Sigmoid colon (tissue), 7 donors: ENCODE results near the gene EGFLAM. TPM values are rescaled to one million over a fixed set of nuclear protein-coding genes. Genes with fewer than 3 reads are reported as not detected.

Experiments
- DNase-seq: peaks from one replicate; pipeline ENCODE4 v3.0.0-alpha.2; 2019
- H3K27ac ChIP-seq, 4 donors: fragments of 200-600 bp; sonication (generic); one replicate each; pipeline ENCODE4 v1.5.1; 2016 to 2019; ENCODE audit warnings: mild to moderate bottlenecking in 1 of 4
- H3K27me3 ChIP-seq, 3 donors: fragments of 200-600 bp; sonication (generic); one replicate each; pipeline ENCODE4 v1.5.1; 2019; ENCODE audit warnings: mild to moderate bottlenecking in 1 of 3
- H3K36me3 ChIP-seq, 4 donors: fragments of 200-600 bp; sonication (generic); one replicate each; pipeline ENCODE4 v1.5.1; 2016 to 2019
- H3K4me1 ChIP-seq, 4 donors: fragments of 200-600 bp; sonication (generic); one replicate each; pipeline ENCODE4 v1.5.1; 2017 to 2019
- H3K4me3 ChIP-seq, 4 donors: fragments of 200-600 bp; sonication (generic); one replicate each; pipeline ENCODE4 v1.5.1; 2017 to 2019; ENCODE audit warnings: mild to moderate bottlenecking in 2 of 4, moderate library complexity in 1 of 4
- H3K9me3 ChIP-seq, 4 donors: fragments of 200-600 bp in 3 of 4; sonication (generic) in 3 of 4; one replicate each; pipeline versions ENCODE4 v1.5.1 to v1.6.1; 2013 to 2019
- EP300 ChIP-seq, 4 donors: sonication (generic); formaldehyde crosslinking; IDR thresholded peaks; one replicate each; pipeline ENCODE4 v1.6.1; 2017; ENCODE audit warnings: antibody characterized with exemption in 4 of 4
- POLR2A ChIP-seq, 2 donors: fragments of 450-650 bp; IDR thresholded peaks; one replicate each; pipeline ENCODE4 v1.6.1; 2016; ENCODE audit warnings: antibody characterized with exemption in 2 of 2, mild to moderate bottlenecking in 2 of 2, moderate library complexity in 2 of 2
- POLR2AphosphoS5 ChIP-seq, 4 donors: sonication (generic); formaldehyde crosslinking; IDR thresholded peaks; one replicate each; pipeline ENCODE4 v1.6.1; 2017; ENCODE audit warnings: antibody characterized with exemption in 4 of 4
- WGBS, 2 donors: extraction: QIAGEN DNeasy Blood & Tissue Kit; methylation state at CpG; one replicate each; pipeline ENCODE4 v1.1.7; 2013; 5-methylcytosine and 5-hydroxymethylcytosine counted together
- intact Hi-C: fragments of 100-400 bp; cut with DNase I; formaldehyde crosslinking; loops from one replicate; pipeline ENCODE4 v1.15.1; 2023
- polyA plus RNA-seq, 3 donors: library from polyadenylated mRNA; stranded (reverse); fragments of 200-250 nt; gene quantifications; one replicate each; pipeline ENCODE4 v1.2.3, GENCODE V29; 2013
- total RNA-seq, 4 donors: library from RNA; depleted of rRNA; stranded (reverse); fragments of >200 nt; gene quantifications; one replicate each; pipeline ENCODE4 v1.1.0, GENCODE V29; 2016
- TF ChIP-seq, protein P1 (sequence below), 4 experiments: fragments of 450-650 bp in 3 of 4; fragments of 200-600 bp in 1 of 4; IDR thresholded peaks; one replicate each; pipeline ENCODE4 v1.5.1; 2016 to 2019; ENCODE audit warnings: antibody characterized with exemption in 4 of 4, mild to moderate bottlenecking in 3 of 4, moderate library complexity in 2 of 4
- donor health status: healthy with polysubstance abuse.
- donor health status: Bipolar disorder and iron deficiency.
- donor health status: healthy.

The EGFLAM gene
- total and polyA plus RNA-seq, 7 donors = 0.46 to 5.7 (median 2.5) TPM

GRCh38 chr5:38472541-38472940 lies 214.2 kb downstream of the EGFLAM start:
- DNase-seq = no peak
- intact Hi-C loops = no loop called here
- 92 to 94% methylated on average over 7 of the region's 7 CpGs for WGBS, 2 donors
- H3K36me3 ChIP-seq = no peaks in the 10 kb centered on the region
- no peak overlapping the region for H3K27ac ChIP-seq
- H3K27me3 ChIP-seq = no peaks in the 10 kb centered on the region
- TF ChIP-seq POLR2A (IDR thresholded peaks at IDR 0.05) (no peak), POLR2AphosphoS5 (IDR thresholded peaks at IDR 0.05) (no peak)
- peaks cover 0 to 26% (median 24%) of the 10 kb centered on the region in 4 donors for H3K4me1 ChIP-seq
- no peak overlapping the region for H3K4me3 ChIP-seq
- no peaks in the 10 kb centered on the region for H3K9me3 ChIP-seq

- WGBS, 2 donors = 19 to 42% methylated on average over 8 of the region's 8 CpGs
- intact Hi-C loops = no loop called here
- Histone ChIP-seq H3K4me3 (no peak overlapping the region), H3K36me3 (no peaks in the 10 kb centered on the region), H3K27ac (no peak overlapping the region), H3K27me3 (no peaks in the 10 kb centered on the region), H3K4me1 (peaks cover 0 to 21% (median 19%) of the 10 kb centered on the region in 4 donors), H3K9me3 (no peaks in the 10 kb centered on the region)
- TF ChIP-seq POLR2A (IDR thresholded peaks at IDR 0.05) (no peak), POLR2AphosphoS5 (IDR thresholded peaks at IDR 0.05) (no peak), EP300 (IDR thresholded peaks at IDR 0.05) (no peak)
- TF ChIP-seq, protein P1, sequence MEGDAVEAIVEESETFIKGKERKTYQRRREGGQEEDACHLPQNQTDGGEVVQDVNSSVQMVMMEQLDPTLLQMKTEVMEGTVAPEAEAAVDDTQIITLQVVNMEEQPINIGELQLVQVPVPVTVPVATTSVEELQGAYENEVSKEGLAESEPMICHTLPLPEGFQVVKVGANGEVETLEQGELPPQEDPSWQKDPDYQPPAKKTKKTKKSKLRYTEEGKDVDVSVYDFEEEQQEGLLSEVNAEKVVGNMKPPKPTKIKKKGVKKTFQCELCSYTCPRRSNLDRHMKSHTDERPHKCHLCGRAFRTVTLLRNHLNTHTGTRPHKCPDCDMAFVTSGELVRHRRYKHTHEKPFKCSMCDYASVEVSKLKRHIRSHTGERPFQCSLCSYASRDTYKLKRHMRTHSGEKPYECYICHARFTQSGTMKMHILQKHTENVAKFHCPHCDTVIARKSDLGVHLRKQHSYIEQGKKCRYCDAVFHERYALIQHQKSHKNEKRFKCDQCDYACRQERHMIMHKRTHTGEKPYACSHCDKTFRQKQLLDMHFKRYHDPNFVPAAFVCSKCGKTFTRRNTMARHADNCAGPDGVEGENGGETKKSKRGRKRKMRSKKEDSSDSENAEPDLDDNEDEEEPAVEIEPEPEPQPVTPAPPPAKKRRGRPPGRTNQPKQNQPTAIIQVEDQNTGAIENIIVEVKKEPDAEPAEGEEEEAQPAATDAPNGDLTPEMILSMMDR (IDR thresholded peaks at IDR 0.05) = no peak
- no peak for DNase-seq
These were observed 214.6 kb downstream of the EGFLAM start for GRCh38 chr5:38473008-38473407.

- no peaks in the 10 kb centered on the region for H3K9me3 ChIP-seq
- WGBS, 2 donors = 40 to 66% methylated on average over 3 of the region's 3 CpGs
- DNase-seq = no peak
- no peak overlapping the region for H3K4me3 ChIP-seq
- intact Hi-C loops = no loop called here
- no peak overlapping the region for H3K27ac ChIP-seq
- H3K27me3 ChIP-seq = no peaks in the 10 kb centered on the region
- TF ChIP-seq POLR2A (IDR thresholded peaks at IDR 0.05) (no peak), EP300 (IDR thresholded peaks at IDR 0.05) (no peak), POLR2AphosphoS5 (IDR thresholded peaks at IDR 0.05) (no peak)
- TF ChIP-seq, protein P1 (IDR thresholded peaks at IDR 0.05) = no peak
- H3K4me1 ChIP-seq = no peaks in the 10 kb centered on the region
- peaks cover 0 to 31% (median 7%) of the 10 kb centered on the region in 4 donors for H3K36me3 ChIP-seq
These were observed 219.8 kb downstream of the EGFLAM start for GRCh38 chr5:38478166-38478565.

DNA sequence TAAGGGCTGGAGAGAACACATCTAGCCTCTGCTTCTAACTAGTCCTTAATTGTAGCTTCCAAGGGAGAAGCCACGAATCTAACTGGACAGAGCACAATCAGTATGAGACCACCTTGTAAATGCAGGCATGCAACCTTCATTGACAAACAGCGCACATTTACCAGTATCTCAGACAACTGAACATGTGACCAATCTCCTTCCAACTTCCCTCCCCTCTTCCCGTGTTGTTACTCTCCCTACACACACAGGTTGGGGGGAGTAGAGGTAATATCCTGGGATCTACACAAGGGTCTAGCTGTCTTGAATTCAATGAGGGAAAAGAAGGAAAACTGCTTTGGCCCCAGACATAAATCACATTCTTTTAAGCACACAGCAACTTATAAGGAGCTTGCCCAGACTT lies 220.5 kb downstream of the EGFLAM start:
- no peaks in the 10 kb centered on the region for H3K4me1 ChIP-seq
- DNase-seq = no peak
- TF ChIP-seq POLR2AphosphoS5 (IDR thresholded peaks at IDR 0.05) = no peak
- TF ChIP-seq, protein P1 (IDR thresholded peaks at IDR 0.05) = no peak
- TF ChIP-seq EP300 (IDR thresholded peaks at IDR 0.05) = no peak
- TF ChIP-seq POLR2A (IDR thresholded peaks at IDR 0.05) = no peak
- no peaks in the 10 kb centered on the region for H3K9me3 ChIP-seq
- H3K4me3 ChIP-seq = no peak overlapping the region
- H3K36me3 ChIP-seq = peaks cover 0 to 38% (median 8%) of the 10 kb centered on the region in 4 donors
- WGBS, 2 donors = 23 to 60% methylated on average over 3 of the region's 3 CpGs
- no peaks in the 10 kb centered on the region for H3K27me3 ChIP-seq
- H3K27ac ChIP-seq = no peak overlapping the region
- intact Hi-C loops = no loop called here

DNA sequence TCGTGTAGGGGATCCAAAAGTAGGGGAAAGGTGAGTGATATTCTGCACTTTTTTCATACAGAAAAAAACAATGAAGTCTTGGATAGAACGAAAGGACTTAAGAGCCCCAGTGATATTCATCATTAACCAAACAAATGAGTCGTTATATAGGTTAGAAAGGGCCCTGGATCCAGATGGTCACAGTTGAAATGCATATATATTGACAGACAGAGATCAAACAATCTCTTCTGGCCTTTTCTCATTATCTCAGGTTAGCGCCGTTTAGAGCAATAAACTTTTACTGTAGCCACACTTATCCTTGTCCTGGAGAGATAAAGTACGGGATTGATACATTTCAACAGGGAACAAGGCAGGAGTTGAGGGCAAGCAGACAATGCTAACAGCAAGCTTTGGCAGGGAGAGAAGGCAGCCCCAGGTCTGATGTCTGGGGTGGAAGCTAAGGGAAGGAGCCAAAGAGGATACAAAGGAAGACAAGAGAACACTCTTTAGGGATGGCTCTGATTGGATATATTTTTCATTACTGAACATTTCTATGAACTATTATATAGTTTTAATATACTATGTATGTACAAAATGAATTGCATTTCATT lies 221.1 kb downstream of the EGFLAM start:
- no peaks in the 10 kb centered on the region for H3K4me1 ChIP-seq
- no peaks in the 10 kb centered on the region for H3K9me3 ChIP-seq
- H3K27ac ChIP-seq = no peak overlapping the region
- WGBS, 2 donors = 14 to 40% methylated on average over 6 of the region's 6 CpGs
- intact Hi-C loops = no loop called here
- no peaks in the 10 kb centered on the region for H3K27me3 ChIP-seq
- H3K36me3 ChIP-seq = peaks cover 0 to 42% (median 9%) of the 10 kb centered on the region in 4 donors
- TF ChIP-seq, protein P1 (IDR thresholded peaks at IDR 0.05) = no peak
- TF ChIP-seq POLR2AphosphoS5 (IDR thresholded peaks at IDR 0.05) (no peak), POLR2A (IDR thresholded peaks at IDR 0.05) (no peak), EP300 (IDR thresholded peaks at IDR 0.05) (no peak)
- DNase-seq = no peak
- no peak overlapping the region for H3K4me3 ChIP-seq
